Measurements from ENCODE around the gene SLC22A15.
A peak's percentile ranks its signal among the peaks of the same experiment; 100 is the strongest.

SLC22A15 gene

GRCh38 chr1:115976062-115976920 lies at the start of gene SLC22A15:
TSS of gene SLC22A15 (plus strand) at chr1:115976513. CDS start at chr1:115976628, 115 bp downstream.
- TF ChIP-seq CTCF (conservative IDR thresholded peaks at IDR 0.05; ENCODE audit: low read depth, low read length): no peak
- H3K4me3 ChIP-seq (ENCODE audit: low read depth, low read length): peak within 1 kb of the TSS; percentile 66
- peak; percentile 50 for DNase-seq (ENCODE audit: low read depth)

GRCh38 chr1:115927971-115928370 lies 48.3 kb upstream of the SLC22A15 start:
- no peak for DNase-seq (ENCODE audit: low read depth)
- no peak for TF ChIP-seq CTCF (conservative IDR thresholded peaks at IDR 0.05; ENCODE audit: low read depth, low read length)
- H3K4me3 ChIP-seq (ENCODE audit: low read depth, low read length): no peak overlapping the region

GRCh38 chr1:115929881-115930280 lies 46.4 kb upstream of the SLC22A15 start:
- peak; percentile 61 for DNase-seq (ENCODE audit: low read depth)
- H3K4me3 ChIP-seq (ENCODE audit: low read depth, low read length): no peak overlapping the region
- TF ChIP-seq CTCF (conservative IDR thresholded peaks at IDR 0.05; ENCODE audit: low read depth, low read length): no peak

- no peak for DNase-seq (ENCODE audit: low read depth)
- H3K4me3 ChIP-seq (ENCODE audit: low read depth, low read length): no peak overlapping the region
- no peak for TF ChIP-seq CTCF (conservative IDR thresholded peaks at IDR 0.05; ENCODE audit: low read depth, low read length)
Observed at GRCh38 chr1:115933625-115934024, 42.7 kb upstream of the SLC22A15 start.

GRCh38 chr1:115939455-115939854 lies 36.9 kb upstream of the SLC22A15 start:
- no peak for DNase-seq (ENCODE audit: low read depth)
- no peak for TF ChIP-seq CTCF (conservative IDR thresholded peaks at IDR 0.05; ENCODE audit: low read depth, low read length)
- no peak overlapping the region for H3K4me3 ChIP-seq (ENCODE audit: low read depth, low read length)

- no peak for TF ChIP-seq CTCF (conservative IDR thresholded peaks at IDR 0.05; ENCODE audit: low read depth, low read length)
- no peak for DNase-seq (ENCODE audit: low read depth)
- H3K4me3 ChIP-seq (ENCODE audit: low read depth, low read length): no peak overlapping the region
Observed at GRCh38 chr1:115946116-115946515, 30.2 kb upstream of the SLC22A15 start.

GRCh38 chr1:115949156-115949555 lies 27.2 kb upstream of the SLC22A15 start:
- no peak overlapping the region for H3K4me3 ChIP-seq (ENCODE audit: low read depth, low read length)
- no peak for DNase-seq (ENCODE audit: low read depth)
- TF ChIP-seq CTCF (conservative IDR thresholded peaks at IDR 0.05; ENCODE audit: low read depth, low read length): no peak

All from choroid plexus epithelial cell (primary cell).